ENCODE results near the gene VPS9D1.

DNA sequence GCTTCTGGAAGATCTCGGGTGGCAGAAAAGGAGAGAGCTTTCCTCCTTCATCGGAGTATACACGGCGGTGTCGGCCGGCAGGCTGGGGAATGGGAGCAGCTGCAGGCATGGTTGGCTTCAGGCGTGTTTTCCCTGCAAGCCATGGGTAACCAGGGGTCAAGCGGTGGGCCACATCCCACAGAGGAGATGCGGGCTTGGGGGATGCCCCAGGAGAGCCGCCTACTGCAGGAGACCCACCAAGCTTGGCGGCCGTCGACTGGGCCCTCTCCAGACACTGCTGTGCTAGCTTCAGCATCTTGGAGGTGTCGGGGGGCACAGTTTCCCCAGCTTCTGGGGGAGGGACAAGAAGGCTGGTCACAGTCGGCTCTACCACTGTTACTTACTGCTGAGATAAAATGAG, 4.2 kb downstream of the VPS9D1 start:
- TF ChIP-seq EZH2 (IDR thresholded peaks at IDR 0.05) (no peak), POLR2AphosphoS5 (IDR thresholded peaks at IDR 0.05; ENCODE audit: borderline replicate concordance, low read depth, low read length) (no peak), FOXP2 (optimal IDR thresholded peaks at IDR 0.05; ENCODE audit: control extremely low read depth, extremely low read length, insufficient read depth) (no peak)

All from SK-N-MC (cell line).